Uterus (tissue), 2 donors: ENCODE data around the gene GFOD2.

ENCODE experiments used
- POLR2A ChIP-seq, 2 donors: fragments of 450-650 bp; IDR thresholded peaks; one replicate each; pipeline ENCODE4 v1.6.1; 2016; ENCODE audit warnings: antibody characterized with exemption in 2 of 2, mild to moderate bottlenecking in 1 of 2, moderate library complexity in 1 of 2
- TF ChIP-seq, protein P1 (sequence below), 4 experiments: fragments of 200-600 bp in 2 of 4; fragments of 450-650 bp in 2 of 4; sonication (generic) in 2 of 4; IDR thresholded peaks; one replicate each; pipeline ENCODE4 v1.5.1; 2016 to 2019; ENCODE audit warnings: antibody characterized with exemption in 4 of 4, mild to moderate bottlenecking in 2 of 4, moderate library complexity in 1 of 4

GRCh38 chr16:67761924-67762323, 42.8 kb upstream of the GFOD2 start:
- TF ChIP-seq, protein P1, sequence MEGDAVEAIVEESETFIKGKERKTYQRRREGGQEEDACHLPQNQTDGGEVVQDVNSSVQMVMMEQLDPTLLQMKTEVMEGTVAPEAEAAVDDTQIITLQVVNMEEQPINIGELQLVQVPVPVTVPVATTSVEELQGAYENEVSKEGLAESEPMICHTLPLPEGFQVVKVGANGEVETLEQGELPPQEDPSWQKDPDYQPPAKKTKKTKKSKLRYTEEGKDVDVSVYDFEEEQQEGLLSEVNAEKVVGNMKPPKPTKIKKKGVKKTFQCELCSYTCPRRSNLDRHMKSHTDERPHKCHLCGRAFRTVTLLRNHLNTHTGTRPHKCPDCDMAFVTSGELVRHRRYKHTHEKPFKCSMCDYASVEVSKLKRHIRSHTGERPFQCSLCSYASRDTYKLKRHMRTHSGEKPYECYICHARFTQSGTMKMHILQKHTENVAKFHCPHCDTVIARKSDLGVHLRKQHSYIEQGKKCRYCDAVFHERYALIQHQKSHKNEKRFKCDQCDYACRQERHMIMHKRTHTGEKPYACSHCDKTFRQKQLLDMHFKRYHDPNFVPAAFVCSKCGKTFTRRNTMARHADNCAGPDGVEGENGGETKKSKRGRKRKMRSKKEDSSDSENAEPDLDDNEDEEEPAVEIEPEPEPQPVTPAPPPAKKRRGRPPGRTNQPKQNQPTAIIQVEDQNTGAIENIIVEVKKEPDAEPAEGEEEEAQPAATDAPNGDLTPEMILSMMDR (IDR thresholded peaks at IDR 0.05), result no peak
- no peak for TF ChIP-seq POLR2A (IDR thresholded peaks at IDR 0.05)
